ENCODE results near the gene PPP6R2. TPM values are rescaled to one million over a fixed set of nuclear protein-coding genes. Genes with fewer than 3 reads are reported as not detected.

Gene PPP6R2
- total and polyA plus RNA-seq, 4 donors = 35.2 to 70.0 (median 46.6) TPM

- H3K9me3 ChIP-seq (ENCODE audit: control insufficient read depth in 4 of 4, insufficient read depth in 3 of 4, low read length in 3 of 4) = no peaks in the 10 kb centered on the region
- ATAC-seq (ENCODE audit: insufficient read depth, low FRiP score) = no peak
- H3K4me1 ChIP-seq (ENCODE audit: control insufficient read depth in 5 of 5, insufficient read depth in 5 of 5, low read length in 5 of 5) = peaks cover 0 to 13% (median 6%) of the 10 kb centered on the region in 5 donors
- peak overlapping the region in 1 of 2 donors; percentile 76 for H3K27ac ChIP-seq (ENCODE audit: low read depth in 1 of 2, low read length in 1 of 2)
- no peak for TF ChIP-seq CTCF (IDR thresholded peaks at IDR 0.05; ENCODE audit: control extremely low read depth, extremely low read depth)
- peak overlapping the region; percentile 85 for H3K4me3 ChIP-seq
- DNase-seq = peak in 1 of 3 donors; percentile 11
- no peaks in the 10 kb centered on the region for H3K36me3 ChIP-seq (ENCODE audit: control insufficient read depth in 4 of 4, insufficient read depth in 4 of 4, low read length in 4 of 4)
- no peaks in the 10 kb centered on the region for H3K27me3 ChIP-seq (ENCODE audit: control insufficient read depth in 3 of 3, insufficient read depth in 3 of 3, low read length in 2 of 3)
- WGBS, 2 donors = 14 to 24% methylated on average over 38 to 56 of the region's 56 CpGs
- peak overlapping the region; percentile 38 to 56 for H3K9ac ChIP-seq (ENCODE audit: insufficient read depth in 1 of 2, low read length in 2 of 2)
Measured at GRCh38 chr22:50326225-50326955, 16.7 kb upstream of the PPP6R2 start.

DNA sequence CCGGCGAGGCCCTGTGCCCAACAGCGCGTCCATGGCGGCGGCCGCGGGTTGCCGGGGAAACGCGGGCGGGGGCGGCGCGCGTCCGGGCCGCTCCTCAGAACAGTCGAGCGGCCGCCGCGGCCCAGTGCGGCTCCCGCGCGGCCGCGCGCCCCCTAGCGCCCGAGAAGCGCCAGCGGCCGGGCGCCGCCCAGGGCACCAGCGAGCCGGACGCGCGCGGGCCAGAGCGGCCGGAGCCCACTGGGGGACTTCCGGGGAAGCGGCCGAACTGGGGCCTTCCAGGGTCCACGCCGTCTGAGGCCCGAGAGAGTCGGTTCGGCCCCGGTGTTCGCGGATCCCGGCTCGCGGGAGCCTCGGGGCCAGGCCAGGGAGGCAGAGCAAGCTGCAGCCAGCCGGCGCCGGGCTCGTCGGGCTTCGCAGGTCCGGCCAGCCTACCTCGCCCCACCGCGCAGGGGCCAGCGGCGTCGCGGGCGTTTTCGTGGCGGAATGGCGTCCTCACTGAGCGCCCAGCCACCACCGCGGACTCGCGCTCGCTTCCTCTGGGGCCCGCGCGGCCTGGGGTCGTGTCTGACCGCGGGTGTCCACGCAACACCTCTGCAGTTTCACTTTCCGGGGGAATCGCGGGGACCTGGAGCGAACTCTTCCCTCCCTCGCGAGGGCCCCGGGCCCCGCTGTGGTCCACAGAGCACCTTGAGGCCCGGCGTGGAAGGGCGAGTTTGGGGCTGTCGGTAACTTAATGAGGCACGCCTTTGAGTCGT is 16.0 kb upstream of the PPP6R2 start, which contains the start of gene DENND6B:
TSS of gene DENND6B (minus strand) at position 57 of the 755 bp plus-strand sequence. CDS start at position 33, 24 bp downstream.
- Histone ChIP-seq H3K36me3 (ENCODE audit: control insufficient read depth in 4 of 4, insufficient read depth in 4 of 4, low read length in 4 of 4) (no peaks in the 10 kb centered on the region), H3K9me3 (ENCODE audit: control insufficient read depth in 4 of 4, insufficient read depth in 3 of 4, low read length in 3 of 4) (no peaks in the 10 kb centered on the region), H3K27ac (ENCODE audit: low read depth in 1 of 2, low read length in 1 of 2) (peak within 1 kb of the TSS; percentile 96 to 99), H3K4me1 (ENCODE audit: control insufficient read depth in 5 of 5, insufficient read depth in 5 of 5, low read length in 5 of 5) (peaks cover 0 to 13% (median 6%) of the 10 kb centered on the region in 5 donors), H3K27me3 (ENCODE audit: control insufficient read depth in 3 of 3, insufficient read depth in 3 of 3, low read length in 2 of 3) (no peaks in the 10 kb centered on the region), H3K4me3 (peak within 1 kb of the TSS; percentile 85), H3K9ac (ENCODE audit: insufficient read depth in 1 of 2, low read length in 2 of 2) (peak within 1 kb of the TSS; percentile 38 to 91)
- 1% methylated on average over 73 to 105 of the region's 105 CpGs for WGBS, 2 donors
- DNase-seq = peak; percentile 85 to 92 (median 86)
- ATAC-seq (ENCODE audit: insufficient read depth, low FRiP score) = peak; percentile 95
- peak; percentile 51 for TF ChIP-seq CTCF (IDR thresholded peaks at IDR 0.05; ENCODE audit: control extremely low read depth, extremely low read depth)

- H3K4me3 ChIP-seq = peak overlapping the region; percentile 82
- TF ChIP-seq CTCF (IDR thresholded peaks at IDR 0.05; ENCODE audit: control extremely low read depth, extremely low read depth) = no peak
- no peaks in the 10 kb centered on the region for H3K36me3 ChIP-seq (ENCODE audit: control insufficient read depth in 4 of 4, insufficient read depth in 4 of 4, low read length in 4 of 4)
- no peaks in the 10 kb centered on the region for H3K27me3 ChIP-seq (ENCODE audit: control insufficient read depth in 3 of 3, insufficient read depth in 3 of 3, low read length in 2 of 3)
- no peak for ATAC-seq (ENCODE audit: insufficient read depth, low FRiP score)
- peaks cover 0 to 13% (median 6%) of the 10 kb centered on the region in 5 donors for H3K4me1 ChIP-seq (ENCODE audit: control insufficient read depth in 5 of 5, insufficient read depth in 5 of 5, low read length in 5 of 5)
- no peaks in the 10 kb centered on the region for H3K9me3 ChIP-seq (ENCODE audit: control insufficient read depth in 4 of 4, insufficient read depth in 3 of 4, low read length in 3 of 4)
- peak overlapping the region; percentile 32 to 91 for H3K9ac ChIP-seq (ENCODE audit: insufficient read depth in 1 of 2, low read length in 2 of 2)
- WGBS, 2 donors = 70 to 73% methylated on average over 22 of the region's 22 CpGs
- H3K27ac ChIP-seq (ENCODE audit: low read depth in 1 of 2, low read length in 1 of 2) = peak overlapping the region in 1 of 2 donors; percentile 99
- DNase-seq = no peak
Measured at GRCh38 chr22:50327711-50328019, 15.5 kb upstream of the PPP6R2 start.
